GM12878 (cell line): ENCODE results near the gene CFAP410. TPM values are rescaled to one million over a fixed set of nuclear protein-coding genes. Genes with fewer than 3 reads are reported as not detected.

Experiments used
- ATAC-seq: fragments of 200-7000 bp; cut with Tn5 transposase; 3 replicates; pipeline ENCODE4 v1.9.1; 2020; ENCODE audit warnings: mild to moderate bottlenecking, moderate library complexity
- BruUV-seq: library from RNA; stranded (reverse); fragments of 400-500 nt; replicated peaks from 2 replicates; lab custom pipeline; 2021; lab: Mats Ljungman, UMichigan
- CTCF ChIA-PET: fragments of 300-600 bp; sonication (Branson Sonifier 250); formaldehyde crosslinking; extraction: SDS; loops from one replicate; lab custom pipeline; 2021; ENCODE audit warnings: inconsistent platforms; lab: Yijun Ruan, JAX
- POLR2A ChIA-PET: fragments of 350-600 bp; formaldehyde crosslinking; extraction: SDS; loops from one replicate; lab custom pipeline; 2021; ENCODE audit warnings: inconsistent platforms; lab: Charles Lee
- RAD21 ChIA-PET: fragments of 300-600 bp; sonication (Branson Sonifier 250); formaldehyde crosslinking; loops from one replicate; lab custom pipeline; 2023; ENCODE audit warnings: antibody characterized with exemption; ENCODE audit not compliant: unreplicated experiment; lab: Charles Lee
- SMC1A ChIA-PET: fragments of 300-600 bp; sonication (Branson Sonifier 250); formaldehyde crosslinking; loops from one replicate; lab custom pipeline; 2023; ENCODE audit not compliant: unreplicated experiment, uncharacterized antibody; lab: Charles Lee
- DNase-seq: peaks from one replicate; pipeline ENCODE4 v3.0.0-alpha.2; 2011; ENCODE audit warnings: low read depth, low spot score
- FAIRE-seq: peaks from 3 replicates; lab custom pipeline; 2011; peaks lifted over from hg19 to GRCh38; lab: Jason Lieb, UNC
- H2AFZ ChIP-seq: 2 replicates; pipeline ENCODE4 v1.6.0; 2011; ENCODE audit warnings: low read depth, low read length, control low read depth; ENCODE audit not compliant: control insufficient read depth
- H3K27ac ChIP-seq: 2 replicates; pipeline ENCODE4 v1.5.1; 2011; ENCODE audit warnings: control low read depth; ENCODE audit not compliant: control insufficient read depth, insufficient read depth
- H3K27me3 ChIP-seq, 2 experiments: replicated peaks in 1 of 2; 2 replicates each; pipeline versions ENCODE4 v1.6.0 to v1.6.1; 2011; ENCODE audit warnings: low read length in 1 of 2; ENCODE audit not compliant: control insufficient read depth in 2 of 2, insufficient read depth in 2 of 2
- H3K36me3 ChIP-seq, 2 experiments: 2 replicates each; pipeline ENCODE4 v1.5.1; 2011; ENCODE audit warnings: low read length in 1 of 2; ENCODE audit not compliant: control insufficient read depth in 2 of 2, insufficient read depth in 2 of 2
- H3K4me1 ChIP-seq: 2 replicates; pipeline ENCODE4 v1.6.1; 2011; ENCODE audit warnings: mild to moderate bottlenecking, low read length, moderate library complexity, mixed read lengths; ENCODE audit not compliant: control insufficient read depth, insufficient read depth
- H3K4me2 ChIP-seq: 2 replicates; pipeline ENCODE4 v1.6.0; 2011; ENCODE audit warnings: control low read depth; ENCODE audit not compliant: control insufficient read depth, insufficient read depth
- H3K4me3 ChIP-seq: fragments of 200-600 bp; sonication (generic); 2 replicates; pipeline ENCODE4 v1.5.1; 2016
- H3K79me2 ChIP-seq: 2 replicates; pipeline ENCODE4 v1.6.0; 2011; ENCODE audit warnings: low read length; ENCODE audit not compliant: control insufficient read depth, insufficient read depth
- H3K9ac ChIP-seq: 2 replicates; pipeline ENCODE4 v1.8.0; 2011; ENCODE audit warnings: low read length, control low read depth, mixed read lengths; ENCODE audit not compliant: control insufficient read depth, insufficient read depth
- H3K9me3 ChIP-seq: replicated peaks from 3 replicates; pipeline ENCODE4 v1.5.1; 2011; ENCODE audit warnings: mild to moderate bottlenecking, low read length; ENCODE audit not compliant: control insufficient read depth, insufficient read depth
- H4K20me1 ChIP-seq: 2 replicates; pipeline ENCODE4 v1.6.0; 2011; ENCODE audit not compliant: control insufficient read depth, insufficient read depth
- BCL11A ChIP-seq: IDR thresholded peaks from 2 replicates; pipeline ENCODE4 v1.6.1; 2011; ENCODE audit warnings: low read depth, low read length
- CBFB ChIP-seq: IDR thresholded peaks from 2 replicates; pipeline ENCODE4 v1.6.1; 2016; ENCODE audit warnings: antibody characterized with exemption, low read depth
- CHD1 ChIP-seq: IDR thresholded peaks from 2 replicates; pipeline ENCODE4 v1.6.1; 2012; ENCODE audit warnings: low read depth, low read length, improper control_type of control experiment
- GATAD2B ChIP-seq: fragments of 450-650 bp; conservative IDR thresholded peaks from 2 replicates; pipeline ENCODE4 v1.6.1; 2017; ENCODE audit warnings: low read depth, mild to moderate bottlenecking, moderate library complexity
- HCFC1 ChIP-seq: fragments of 150-350 bp; IDR thresholded peaks from 2 replicates; pipeline ENCODE4 v1.6.1; 2014; ENCODE audit warnings: low read length
- RUNX3 ChIP-seq: IDR thresholded peaks from 2 replicates; pipeline ENCODE4 v1.6.1; 2012; ENCODE audit warnings: low read length, inconsistent platforms
- TCF12 ChIP-seq: IDR thresholded peaks from 2 replicates; pipeline ENCODE4 v1.6.1; 2011; ENCODE audit warnings: low read depth, mild to moderate bottlenecking, low read length
- WGBS: methylation state at CpG from one replicate; pipeline ENCODE4 v1.1.6; 2016; ENCODE audit warnings: low lambda C conversion rate; ENCODE audit not compliant: insufficient replicate concordance, insufficient coverage; ENCODE audit errors: missing lambda C conversion rate; 5-methylcytosine and 5-hydroxymethylcytosine counted together
- in situ Hi-C: fragments of 300-500 bp; cut with MboI; formaldehyde crosslinking; loops from 9 replicates; pipeline ENCODE4 v1.14.3; 2018; ENCODE audit warnings: mixed read lengths
- intact Hi-C: fragments of 100-400 bp; cut with micrococcal nuclease; formaldehyde crosslinking; loops from one replicate; pipeline ENCODE4 v1.14.2; 2022; ENCODE audit not compliant: unreplicated experiment
- polyA plus RNA-seq, 11 experiments: library from polyadenylated mRNA; depleted of rRNA in 4 of 11; unstranded in 6 of 11; stranded (reverse) in 5 of 11; fragments of >200 nt; fragmentation: Nextera tagmentation in 4 of 11; fragmentation: Illumina TruSeq in 1 of 11; extraction: Ambion mirVana in 4 of 11; extraction: Trizol in 1 of 11; gene quantifications; 1 replicate in 1 of 11; 2 replicates in 10 of 11; pipeline versions ENCODE4 v1.2.1 to v1.2.3, GENCODE V29; 2011 to 2016; ENCODE audit warnings: inconsistent platforms in 2 of 11, missing spikeins in 2 of 11, low read depth in 1 of 11
- total RNA-seq, 4 experiments: library from RNA; depleted of rRNA in 3 of 4; stranded (reverse); fragments of >200 nt in 3 of 4; fragmentation: Illumina TruSeq in 1 of 4; extraction: Trizol in 1 of 4; gene quantifications; 2 replicates each; pipeline versions ENCODE4 v1.2.1 to v1.2.3, GENCODE V29; 2013 to 2021
- TF ChIP-seq, protein P1 (sequence below): IDR thresholded peaks from 2 replicates; pipeline ENCODE4 v1.6.1; 2011; ENCODE audit warnings: borderline replicate concordance, low read depth, mild to moderate bottlenecking, moderate library complexity, mixed read lengths, low read length; ENCODE audit not compliant: insufficient read depth; ENCODE audit errors: extremely low read length

Gene CFAP410
- total and polyA plus RNA-seq, 10 of the 15 experiments (the other 5 are each of a cell fraction or from before 2014, with no cell fraction given) = 0.14 to 24.8 (median 11.3) TPM

- no peak for TF ChIP-seq TCF12
- TF ChIP-seq CBFB = no peak
- no peak for TF ChIP-seq RUNX3
Measured at GRCh38 chr21:44289381-44290010, 49.7 kb downstream of the CFAP410 start (continued).

DNA sequence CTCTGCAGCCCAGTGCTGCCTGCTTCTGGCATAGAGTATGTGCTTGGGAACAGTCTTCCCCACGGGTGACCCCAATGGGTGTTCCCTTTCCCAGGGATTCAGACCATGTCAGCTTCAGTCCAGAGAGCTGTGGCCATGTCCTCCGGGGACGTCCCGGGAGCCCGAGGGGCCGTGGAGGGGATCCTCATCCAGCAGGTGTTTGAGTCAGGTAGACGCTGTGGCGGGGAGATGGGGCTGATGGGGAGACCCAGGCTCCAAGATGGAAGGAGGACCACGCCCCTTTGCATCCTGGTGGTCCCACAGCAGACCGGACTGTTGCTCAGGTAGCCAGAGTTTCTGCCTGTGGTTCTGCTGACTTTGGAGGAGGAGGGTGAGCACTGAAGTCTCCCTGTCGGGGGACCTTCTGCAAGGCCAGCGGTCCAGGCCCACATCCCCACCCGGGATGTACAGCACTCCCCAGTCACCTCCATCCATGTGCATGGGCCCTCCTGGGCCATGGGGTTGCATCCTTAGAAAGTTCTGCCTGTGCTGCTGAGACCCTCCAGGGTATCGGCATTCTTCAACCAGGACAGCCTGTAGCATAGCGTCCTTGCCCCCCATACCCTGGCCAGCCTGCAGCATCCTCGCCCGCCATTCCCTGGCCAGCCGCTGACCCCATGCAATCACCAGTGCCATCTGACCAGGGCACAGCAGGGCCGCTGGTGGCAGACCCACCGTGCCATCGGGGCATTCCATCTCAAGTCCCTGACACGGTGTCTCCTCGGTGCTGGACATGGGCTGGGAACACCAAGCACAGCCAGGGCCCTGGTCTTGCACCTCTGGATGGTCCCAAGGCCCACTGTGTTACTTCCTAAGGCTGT, 50.7 kb downstream of the CFAP410 start:
- BruUV-seq = no TSS peak
- ChIA-PET CTCF (no interaction called here), RAD21 (no interaction called here), POLR2A (no interaction called here), SMC1A (no interaction called here)
- intact Hi-C loops = no loop called here
- Histone ChIP-seq H2AFZ (no peak overlapping the region), H3K4me1 (peaks cover 2% of the 10 kb centered on the region; the same call in 1 of the 2 replicates), H3K4me3 (no peak overlapping the region), H3K36me3 (no peaks in the 10 kb centered on the region), H4K20me1 (no peaks in the 10 kb centered on the region; the same call in 1 of the 2 replicates), H3K27me3 (no peaks in the 10 kb centered on the region), H3K79me2 (no peaks in the 10 kb centered on the region), H3K9ac (no peak overlapping the region), H3K27ac (no peak overlapping the region), H3K4me2 (no peak overlapping the region), H3K9me3 (no peaks in the 10 kb centered on the region)
- DNase-seq (no peak), FAIRE-seq (no peak), ATAC-seq (no peak)
- 45% methylated on average over 22 of the region's 23 CpGs for WGBS
- no peak for TF ChIP-seq CHD1
- TF ChIP-seq, protein P1, sequence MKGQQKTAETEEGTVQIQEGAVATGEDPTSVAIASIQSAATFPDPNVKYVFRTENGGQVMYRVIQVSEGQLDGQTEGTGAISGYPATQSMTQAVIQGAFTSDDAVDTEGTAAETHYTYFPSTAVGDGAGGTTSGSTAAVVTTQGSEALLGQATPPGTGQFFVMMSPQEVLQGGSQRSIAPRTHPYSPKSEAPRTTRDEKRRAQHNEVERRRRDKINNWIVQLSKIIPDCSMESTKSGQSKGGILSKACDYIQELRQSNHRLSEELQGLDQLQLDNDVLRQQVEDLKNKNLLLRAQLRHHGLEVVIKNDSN = no peak
- no peak for TF ChIP-seq HCFC1
- TF ChIP-seq BCL11A = no peak
- TF ChIP-seq GATAD2B = no peak
- in situ Hi-C loops = no loop called here
